ENCODE data around the gene HMCN2.
"Not testable (repeated sequence)": the region's sequence is repeated elsewhere in the genome, so short reads cannot be mapped to it uniquely, and the experiment has no call there.

HMCN2 gene

GRCh38 chr9:130395810-130396435 is 130.4 kb downstream of the HMCN2 start:
- no peak for DNase-seq

- DNase-seq = no peak
These were observed 131.0 kb downstream of the HMCN2 start for GRCh38 chr9:130396581-130396980.

GRCh38 chr9:130398487-130399240 is 133.1 kb downstream of the HMCN2 start:
- DNase-seq = no peak

GRCh38 chr9:130399768-130400167 is 134.2 kb downstream of the HMCN2 start:
- DNase-seq = no peak

- DNase-seq = no peak
These were observed 135.3 kb downstream of the HMCN2 start for GRCh38 chr9:130400870-130401269.

GRCh38 chr9:130401742-130402141 is 136.2 kb downstream of the HMCN2 start:
- not testable (repeated sequence) for DNase-seq

- no peak for DNase-seq
These were observed 136.7 kb downstream of the HMCN2 start for GRCh38 chr9:130402243-130402642.

- DNase-seq = no peak
These were observed 137.3 kb downstream of the HMCN2 start for GRCh38 chr9:130402645-130403440.

GRCh38 chr9:130405657-130406257 is 140.2 kb downstream of the HMCN2 start:
- DNase-seq = no peak

GRCh38 chr9:130406278-130406895 is 140.8 kb downstream of the HMCN2 start:
- no peak for DNase-seq

- DNase-seq = no peak
These were observed 142.5 kb downstream of the HMCN2 start for GRCh38 chr9:130407916-130408663.

- DNase-seq = no peak
These were observed 143.1 kb downstream of the HMCN2 start for GRCh38 chr9:130408669-130409068.

- no peak for DNase-seq
These were observed 143.7 kb downstream of the HMCN2 start for GRCh38 chr9:130409246-130409645.

- no peak for DNase-seq
These were observed 144.9 kb downstream of the HMCN2 start for GRCh38 chr9:130410443-130410842.

- DNase-seq = no peak
These were observed 146.0 kb downstream of the HMCN2 start for GRCh38 chr9:130411566-130411915.

- DNase-seq = no peak
These were observed 148.6 kb downstream of the HMCN2 start for GRCh38 chr9:130414081-130414731.

GRCh38 chr9:130414910-130415746 is 149.6 kb downstream of the HMCN2 start:
- DNase-seq = no peak

- no peak for DNase-seq
These were observed 152.0 kb downstream of the HMCN2 start for GRCh38 chr9:130417602-130418001.

GRCh38 chr9:130418776-130419175 is 153.2 kb downstream of the HMCN2 start:
- DNase-seq = no peak

GRCh38 chr9:130419521-130420035 is 154.0 kb downstream of the HMCN2 start:
- DNase-seq = no peak
